T-helper 1 cell (primary cell): ENCODE results near the gene LPAR3.

ENCODE experiments used
- DNase-seq, 5 donors: peaks; one replicate each; pipeline ENCODE4 v3.0.0-alpha.2; 2012 to 2020

The LPAR3 gene

GRCh38 chr1:84855691-84856630, 37.0 kb downstream of the LPAR3 start:
- no peak for DNase-seq

- DNase-seq = no peak
These were observed 37.8 kb downstream of the LPAR3 start for GRCh38 chr1:84855168-84855567.

DNA sequence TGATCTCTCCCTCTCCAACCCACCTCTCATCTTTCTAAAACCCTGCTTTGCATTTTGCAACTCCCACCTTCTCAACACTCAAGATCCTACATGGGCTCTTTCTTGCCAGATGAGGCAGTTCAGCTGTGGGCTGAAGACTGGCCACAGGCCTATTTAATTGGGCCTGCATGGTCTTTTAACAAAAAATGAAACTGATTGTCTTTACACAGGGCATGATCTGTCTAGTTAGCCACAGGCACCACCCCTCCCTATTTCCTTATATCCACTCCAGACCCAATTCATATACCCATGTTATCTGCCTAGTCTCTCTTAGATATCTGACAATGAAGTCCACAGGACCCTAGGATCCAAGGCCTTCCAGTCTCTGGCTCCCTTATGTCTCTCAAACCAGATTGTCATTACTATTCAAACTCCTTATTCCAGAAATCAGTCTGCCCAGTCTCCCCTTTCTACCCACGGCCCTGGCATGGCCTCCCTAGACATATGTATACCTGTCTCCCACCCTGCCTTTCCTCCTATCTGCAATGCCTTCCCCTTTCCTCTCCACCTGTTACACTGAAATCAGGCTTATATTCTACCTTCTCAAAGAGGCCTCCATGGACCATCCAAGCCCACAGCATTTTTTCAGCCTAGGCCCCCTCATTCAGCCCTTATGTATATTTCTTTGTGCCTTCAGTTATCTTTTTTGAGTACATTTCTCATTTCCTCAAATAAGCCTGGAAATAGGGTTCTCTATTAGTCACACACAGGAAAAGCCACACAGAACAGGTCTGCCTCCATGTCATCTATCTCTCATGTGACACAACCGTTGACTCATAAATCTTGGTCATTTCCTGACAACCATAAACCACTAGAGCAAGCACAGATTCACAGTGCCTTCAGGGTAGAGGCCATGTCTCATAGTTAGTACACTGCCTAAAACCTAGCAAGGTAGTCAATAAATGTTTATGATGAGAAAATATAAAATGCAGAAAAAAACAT, 39.0 kb downstream of the LPAR3 start:
- DNase-seq = peak in 3 of 5 donors; percentile 12 to 93 (median 20)

GRCh38 chr1:84851839-84852238, 41.2 kb downstream of the LPAR3 start:
- no peak for DNase-seq

DNA sequence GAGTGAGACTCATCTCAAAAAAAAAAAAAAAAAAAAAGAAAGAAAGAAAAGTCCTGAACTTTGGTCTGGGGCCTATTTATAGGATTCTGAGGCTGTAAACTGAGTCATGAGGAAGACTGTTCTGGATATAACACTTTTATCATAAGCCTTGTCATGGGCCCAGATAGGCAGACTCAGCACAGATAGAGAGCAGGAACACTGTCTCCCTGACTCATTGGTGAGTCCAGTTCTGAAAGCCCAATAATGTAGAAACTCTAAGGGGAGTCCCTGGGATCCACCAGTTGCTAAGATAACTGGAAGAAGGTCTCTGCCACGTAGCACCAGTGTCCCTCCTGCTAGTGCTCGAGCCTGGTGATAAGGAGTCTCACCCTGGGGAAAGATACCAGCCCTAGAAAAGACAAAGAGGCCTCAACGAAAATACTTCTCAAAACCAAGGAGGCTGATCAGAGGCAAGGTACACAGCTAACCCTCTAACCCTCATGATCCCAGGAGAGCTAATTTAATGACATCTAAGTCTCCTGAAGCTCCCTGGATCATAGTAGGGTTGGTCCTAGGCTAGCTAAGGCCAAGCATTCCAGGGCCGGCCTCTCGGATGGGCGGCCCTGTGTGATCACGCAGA, 43.5 kb downstream of the LPAR3 start:
- no peak for DNase-seq

DNA sequence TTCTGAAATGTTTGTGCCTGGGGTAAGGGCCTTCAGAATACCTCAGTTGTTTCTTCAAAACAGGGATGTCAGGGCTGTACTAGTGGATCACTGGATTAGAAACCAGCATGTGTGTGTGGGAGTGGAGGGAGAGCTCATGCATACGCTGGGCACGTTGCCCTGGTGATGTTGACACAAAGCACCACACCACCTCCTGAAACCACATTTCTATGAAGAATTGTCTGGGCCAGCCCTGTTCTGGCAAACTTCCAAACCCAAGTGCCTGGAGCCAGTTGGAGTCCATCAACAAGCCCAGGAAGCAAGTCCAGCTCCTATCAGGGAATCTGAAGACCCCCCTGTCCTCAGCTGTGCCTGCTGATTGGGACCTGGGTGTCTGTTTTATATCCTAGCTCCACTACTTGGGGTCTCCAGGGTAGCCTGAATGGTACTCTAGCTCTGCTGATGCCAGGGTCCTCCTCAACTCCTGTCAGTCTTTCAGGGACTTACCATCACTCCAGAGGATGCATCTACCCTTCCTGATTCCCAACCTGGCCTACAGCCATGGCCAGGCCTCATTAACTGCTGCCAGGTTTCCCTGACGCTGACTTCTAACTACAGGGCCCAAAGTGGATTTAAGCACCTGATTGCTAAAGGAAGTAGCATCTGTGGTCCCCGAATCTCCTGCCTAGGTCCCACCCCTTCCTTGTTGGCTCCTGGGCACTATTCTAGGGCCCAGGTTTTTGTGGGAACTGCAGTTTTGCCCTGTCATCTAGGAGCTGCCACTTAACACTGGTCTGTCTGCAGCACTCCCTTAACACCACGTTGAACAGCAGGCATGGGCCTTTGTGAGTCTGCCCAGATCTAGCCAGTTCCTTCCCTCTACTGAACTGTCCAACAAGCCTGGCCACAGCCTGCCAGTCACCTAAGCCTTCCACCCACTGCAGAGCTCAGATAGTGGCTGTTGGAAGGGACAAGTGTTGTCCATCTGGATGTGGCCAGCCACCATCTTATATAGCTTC, 45.5 kb downstream of the LPAR3 start:
- no peak for DNase-seq

DNA sequence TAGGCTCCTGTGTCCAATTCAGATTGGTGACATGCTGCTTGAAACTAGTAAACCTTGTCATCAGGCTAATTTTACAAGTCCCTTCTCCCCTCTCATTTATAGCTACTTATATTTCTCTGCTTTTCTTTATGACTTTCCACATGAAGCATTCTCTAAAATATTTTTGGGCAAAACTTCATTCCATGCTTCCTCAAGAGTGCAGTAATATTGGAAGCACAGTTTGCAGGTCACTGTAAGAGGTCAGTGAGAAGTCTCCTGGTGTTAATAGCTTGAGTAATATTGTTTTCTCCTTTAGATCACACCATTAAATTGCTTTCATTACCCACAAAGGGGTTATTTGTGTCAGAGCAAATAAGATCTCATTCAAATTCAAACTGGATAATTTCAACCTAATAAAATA, 46.6 kb downstream of the LPAR3 start:
- DNase-seq = no peak

DNA sequence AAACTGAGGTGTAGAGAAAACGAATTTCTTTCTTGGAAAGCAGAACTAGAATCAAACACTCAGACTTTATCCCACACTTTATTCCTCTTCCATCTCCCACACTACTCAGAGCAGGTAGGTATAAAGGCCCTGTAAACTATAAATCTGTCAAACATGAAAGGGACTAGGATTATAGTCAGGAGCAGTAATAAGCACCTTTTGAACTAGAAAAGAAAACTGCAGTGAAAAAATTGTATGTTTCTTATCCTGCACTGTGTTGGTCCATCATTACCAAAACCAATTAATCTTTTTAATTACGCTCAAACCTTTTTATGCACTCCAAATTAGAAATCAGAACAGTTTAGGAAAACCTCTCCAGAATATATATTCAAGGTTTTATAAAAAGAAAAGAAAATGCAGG, 47.6 kb downstream of the LPAR3 start:
- no peak for DNase-seq

DNA sequence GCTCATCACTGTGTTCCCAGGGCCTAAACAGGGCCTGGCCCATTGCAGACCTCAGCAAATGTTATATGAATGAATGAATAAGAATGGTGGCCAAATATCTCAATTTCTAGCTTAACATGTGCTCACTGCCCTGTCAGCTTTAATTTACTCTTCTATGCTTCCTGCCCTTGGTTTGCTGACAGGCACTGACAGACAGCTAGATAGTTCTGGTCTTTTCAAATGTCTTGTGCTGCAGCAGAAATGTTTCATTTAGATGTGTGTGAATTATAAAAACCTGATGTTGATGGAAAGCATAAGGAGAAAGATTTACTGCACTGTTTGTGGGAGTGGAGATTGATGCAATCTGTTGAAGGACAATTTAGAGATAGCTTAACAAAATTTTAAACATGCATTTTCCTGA, 48.9 kb downstream of the LPAR3 start:
- no peak for DNase-seq

GRCh38 chr1:84842748-84843231, 50.2 kb downstream of the LPAR3 start:
- no peak for DNase-seq

DNA sequence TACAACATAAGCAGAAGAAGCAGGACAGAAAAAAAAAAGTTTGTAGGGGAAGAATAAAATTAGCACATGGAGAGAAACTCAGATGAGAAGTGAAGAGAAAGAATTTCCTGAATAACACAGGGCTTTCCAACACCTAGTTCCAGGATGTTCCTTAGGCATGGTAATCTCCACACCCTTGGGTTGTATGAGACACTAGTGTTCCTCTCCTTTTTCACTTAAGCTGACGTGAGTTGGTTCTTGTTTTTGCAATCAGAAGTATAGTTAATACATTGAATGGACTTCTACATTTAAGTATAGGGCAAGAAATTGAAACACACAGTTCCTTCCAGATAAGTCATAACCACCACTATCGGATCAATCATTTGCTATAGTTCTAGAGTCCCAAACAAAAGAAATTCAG, 51.0 kb downstream of the LPAR3 start:
- no peak for DNase-seq

- DNase-seq = no peak
These were observed 52.7 kb downstream of the LPAR3 start for GRCh38 chr1:84840346-84840745.

GRCh38 chr1:84839544-84839943, 53.5 kb downstream of the LPAR3 start:
- no peak for DNase-seq

- peak in 1 of 5 donors; percentile 14 for DNase-seq
These were observed 56.9 kb downstream of the LPAR3 start for GRCh38 chr1:84836145-84836544.

GRCh38 chr1:84835169-84835568, 57.8 kb downstream of the LPAR3 start:
- DNase-seq = peak in 1 of 5 donors; percentile 21

DNA sequence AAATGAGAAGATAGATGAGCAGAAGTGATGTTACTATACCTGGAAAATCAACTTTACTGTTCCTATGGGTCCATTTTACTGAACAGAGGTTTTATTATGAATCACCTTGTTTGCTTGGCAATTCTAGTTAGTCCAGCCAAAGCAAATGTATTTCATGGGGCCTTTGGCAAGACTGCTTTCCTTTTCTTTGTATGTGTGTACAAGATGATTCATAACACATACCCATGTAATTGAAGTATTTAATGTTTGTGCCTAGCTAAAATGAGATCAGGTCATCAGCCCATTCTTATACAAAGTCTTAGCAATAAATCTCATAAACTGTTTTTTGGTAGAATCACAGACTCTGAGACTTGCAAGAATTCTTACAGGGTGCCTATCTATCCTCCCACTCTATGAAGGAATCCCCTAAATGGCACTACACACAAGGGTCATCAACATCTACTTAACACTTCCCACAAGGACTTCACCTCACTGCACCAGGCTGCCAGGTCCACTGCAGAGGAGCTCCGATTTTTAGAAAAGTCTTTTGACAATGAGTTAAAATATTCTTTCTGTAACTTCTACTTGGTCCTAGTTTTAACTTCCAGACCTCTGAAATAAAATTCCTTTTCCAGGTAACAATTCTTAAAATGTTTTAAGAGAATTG, 58.5 kb downstream of the LPAR3 start:
- peak in 1 of 5 donors; percentile 39 for DNase-seq

- DNase-seq = no peak
These were observed 59.8 kb downstream of the LPAR3 start for GRCh38 chr1:84833194-84833593.

DNA sequence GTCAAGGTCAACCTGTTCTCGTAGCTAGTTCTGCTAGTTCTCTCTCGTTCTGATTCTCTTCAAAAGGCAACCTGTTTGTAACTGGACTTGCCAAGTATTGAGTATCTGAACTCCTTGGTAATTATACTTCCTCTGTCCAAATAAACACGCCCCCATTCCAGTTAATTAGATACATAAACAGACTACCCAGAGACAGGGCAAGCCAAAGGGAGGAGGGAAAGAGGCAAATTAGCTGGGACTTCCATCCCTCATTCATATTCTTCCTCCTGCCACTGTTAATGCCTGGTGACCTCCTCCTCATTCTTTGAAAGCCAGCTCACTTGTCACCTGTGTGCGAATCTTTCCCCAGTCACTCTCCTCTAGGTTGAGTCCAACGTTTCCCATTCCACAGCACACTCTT, 62.9 kb downstream of the LPAR3 start:
- no peak for DNase-seq

- DNase-seq = no peak
These were observed 65.0 kb downstream of the LPAR3 start for GRCh38 chr1:84827976-84828375.

GRCh38 chr1:84827555-84827954, 65.5 kb downstream of the LPAR3 start:
- no peak for DNase-seq

DNA sequence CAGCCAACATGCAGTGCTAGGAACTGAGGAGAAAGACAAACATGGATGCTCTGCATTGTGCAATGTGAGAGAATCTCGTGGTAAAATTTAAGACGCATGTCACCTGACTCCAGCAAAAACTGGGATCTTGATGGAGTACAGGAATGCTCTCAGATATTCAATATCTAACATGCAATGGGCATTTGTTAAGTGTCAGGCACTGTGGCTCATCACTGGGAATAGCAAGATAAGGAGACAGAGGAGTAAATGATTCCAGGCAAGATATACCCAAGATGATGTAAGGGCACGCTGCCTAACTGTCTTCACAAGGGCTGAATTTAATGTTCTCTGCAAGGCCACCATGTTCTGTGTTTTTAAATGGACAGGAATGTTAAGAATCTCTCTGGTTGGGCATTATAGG, 67.8 kb downstream of the LPAR3 start:
- DNase-seq = no peak
